Measurements from ENCODE around the gene CTF1. TPM values are rescaled to one million over a fixed set of nuclear protein-coding genes. Genes with fewer than 3 reads are reported as not detected.

The CTF1 gene
- total RNA-seq, 1 donor from 2014 or later: 0.26 TPM

GRCh38 chr16:30896889-30897733 lies 697 bp downstream of the CTF1 start:
- DNase-seq (ENCODE audit: low read depth) (peak; percentile 73), FAIRE-seq (no peak)
- H3K36me3 ChIP-seq (ENCODE audit: control insufficient read depth, insufficient read depth, low read length): peaks cover 8% of the 10 kb centered on the region
- H3K4me3 ChIP-seq (ENCODE audit: low read depth, low read length): peak overlapping the region; percentile 44
- no peak for TF ChIP-seq CTCF (IDR thresholded peaks at IDR 0.05; ENCODE audit: insufficient read depth, low read length, severe bottlenecking)
- no peaks in the 10 kb centered on the region for H3K27me3 ChIP-seq (ENCODE audit: control insufficient read depth, insufficient read depth, low read length)

- FAIRE-seq (no peak), DNase-seq (ENCODE audit: low read depth) (no peak)
- no peak for TF ChIP-seq CTCF (IDR thresholded peaks at IDR 0.05; ENCODE audit: insufficient read depth, low read length, severe bottlenecking)
- H3K27me3 ChIP-seq (ENCODE audit: control insufficient read depth, insufficient read depth, low read length): no peaks in the 10 kb centered on the region
- peaks cover 3% of the 10 kb centered on the region for H3K36me3 ChIP-seq (ENCODE audit: control insufficient read depth, insufficient read depth, low read length)
- no peak overlapping the region for H3K4me3 ChIP-seq (ENCODE audit: low read depth, low read length)
Observed at GRCh38 chr16:30899794-30900193, 3.4 kb downstream of the CTF1 start.

GRCh38 chr16:30900588-30900987 lies 4.2 kb downstream of the CTF1 start:
- TF ChIP-seq CTCF (IDR thresholded peaks at IDR 0.05; ENCODE audit: insufficient read depth, low read length, severe bottlenecking): no peak
- no peak for FAIRE-seq
- H3K27me3 ChIP-seq (ENCODE audit: control insufficient read depth, insufficient read depth, low read length): no peaks in the 10 kb centered on the region
- no peak overlapping the region for H3K4me3 ChIP-seq (ENCODE audit: low read depth, low read length)
- H3K36me3 ChIP-seq (ENCODE audit: control insufficient read depth, insufficient read depth, low read length): peaks cover 3% of the 10 kb centered on the region
- DNase-seq (ENCODE audit: low read depth): no peak

- Histone ChIP-seq H3K27me3 (ENCODE audit: control insufficient read depth, insufficient read depth, low read length) (no peaks in the 10 kb centered on the region), H3K4me3 (ENCODE audit: low read depth, low read length) (peak overlapping the region; percentile 19), H3K36me3 (ENCODE audit: control insufficient read depth, insufficient read depth, low read length) (peaks cover 3% of the 10 kb centered on the region)
- no peak for FAIRE-seq
- TF ChIP-seq CTCF (IDR thresholded peaks at IDR 0.05; ENCODE audit: insufficient read depth, low read length, severe bottlenecking): no peak
- no peak for DNase-seq (ENCODE audit: low read depth)
Observed at GRCh38 chr16:30901201-30902028, 5.0 kb downstream of the CTF1 start.

GRCh38 chr16:30902029-30902972 lies 5.9 kb downstream of the CTF1 start:
- Histone ChIP-seq H3K36me3 (ENCODE audit: control insufficient read depth, insufficient read depth, low read length) (peaks cover 3% of the 10 kb centered on the region), H3K4me3 (ENCODE audit: low read depth, low read length) (peak overlapping the region; percentile 38), H3K27me3 (ENCODE audit: control insufficient read depth, insufficient read depth, low read length) (no peaks in the 10 kb centered on the region)
- TF ChIP-seq CTCF (IDR thresholded peaks at IDR 0.05; ENCODE audit: insufficient read depth, low read length, severe bottlenecking): peak; percentile 36
- FAIRE-seq: no peak
- DNase-seq (ENCODE audit: low read depth): peak; percentile 15

Measured in bronchial epithelial cell (primary cell).